A549 (cell line): ENCODE results near the gene DOK6.

Source experiments
- CTCF ChIP-seq: fragments of >200 bp; sonication (Bioruptor Twin); formaldehyde crosslinking; IDR thresholded peaks from 3 replicates; pipeline ENCODE4 v1.5.1; 2016
- EP300 ChIP-seq, 2 experiments: fragments of >200 bp; sonication (Bioruptor Twin); formaldehyde crosslinking; IDR thresholded peaks; 2 replicates in 1 of 2; 3 replicates in 1 of 2; pipeline ENCODE4 v1.6.1; 2016 to 2017
- HOXB13 ChIP-seq: fragments of 250-450 bp; sonication (Bioruptor Pico); IDR thresholded peaks from 2 replicates; pipeline ENCODE4 v1.5.0; 2020; ENCODE audit warnings: low read depth, mild to moderate bottlenecking, moderate library complexity
- POLR2A ChIP-seq: IDR thresholded peaks from 2 replicates; pipeline ENCODE4 v1.6.1; 2012; ENCODE audit warnings: mild to moderate bottlenecking, low read length
- RAD21 ChIP-seq, 2 experiments: fragments of >200 bp in 1 of 2; sonication (Bioruptor Twin) in 1 of 2; formaldehyde crosslinking in 1 of 2; IDR thresholded peaks in 1 of 2; conservative IDR thresholded peaks in 1 of 2; 2 replicates in 1 of 2; 3 replicates in 1 of 2; pipeline ENCODE4 v1.6.1; 2012 to 2018; ENCODE audit warnings: inconsistent platforms in 1 of 2
- REST ChIP-seq: fragments of 200-600 bp; sonication (generic); IDR thresholded peaks from 2 replicates; pipeline ENCODE4 v1.6.1; 2016; ENCODE audit warnings: antibody characterized with exemption, mild to moderate bottlenecking, moderate library complexity
- SMC3 ChIP-seq: fragments of >200 bp; sonication (Bioruptor Twin); formaldehyde crosslinking; IDR thresholded peaks from 3 replicates; pipeline ENCODE4 v1.6.1; 2018; ENCODE audit warnings: inconsistent platforms
- TP53 ChIP-seq: fragments of 250-450 bp; sonication (Bioruptor Pico); IDR thresholded peaks from 2 replicates; pipeline ENCODE4 v1.5.0; 2021; ENCODE audit warnings: mild to moderate bottlenecking, moderate library complexity

GRCh38 chr18:69599377-69599776 lies 198.7 kb downstream of the DOK6 start:
- TF ChIP-seq SMC3 (no peak), CTCF (no peak), EP300 (IDR thresholded peaks at IDR 0.05) (no peak), RAD21 (conservative IDR thresholded peaks at IDR 0.05 in 1 of 2, IDR thresholded peaks at IDR 0.05 in 1 of 2) (no peak), HOXB13 (CRISPR knock-in tag) (no peak), POLR2A (no peak), REST (no peak), TP53 (no peak)
